A673 (cell line): ENCODE data around the gene SLC22A6. TPM values are rescaled to one million over a fixed set of nuclear protein-coding genes. Genes with fewer than 3 reads are reported as not detected.

Experiments used
- BruUV-seq: library from RNA; stranded (reverse); fragments of 400-500 nt; replicated peaks from 2 replicates; lab custom pipeline; 2021; lab: Mats Ljungman, UMichigan
- CTCF ChIA-PET: fragments of 300-600 bp; sonication (Branson Sonifier 250); formaldehyde crosslinking; loops from one replicate; lab custom pipeline; 2022; ENCODE audit warnings: antibody characterized with exemption; lab: Charles Lee
- POLR2A ChIA-PET: fragments of 300-600 bp; sonication (Branson Sonifier 250); formaldehyde crosslinking; loops from one replicate; lab custom pipeline; 2022; ENCODE audit warnings: antibody characterized with exemption; ENCODE audit not compliant: low non-redundant PET; lab: Charles Lee
- DNase-seq: peaks from one replicate; pipeline ENCODE4 v3.0.0-alpha.2; 2015; ENCODE audit warnings: low spot score
- H3K27ac ChIP-seq: fragments of 200-600 bp; sonication (generic); 2 replicates; pipeline ENCODE4 v1.5.1; 2016; ENCODE audit warnings: mixed run types, low read depth, mild to moderate bottlenecking, mixed read lengths, antibody characterized with exemption, low read length; ENCODE audit not compliant: poor library complexity, severe bottlenecking
- H3K27me3 ChIP-seq: fragments of 200-600 bp; sonication (generic); replicated peaks from 2 replicates; pipeline ENCODE4 v1.6.1; 2017; ENCODE audit warnings: mixed run types, low read depth, mild to moderate bottlenecking, mixed read lengths, antibody characterized with exemption, low read length; ENCODE audit not compliant: insufficient read depth, poor library complexity
- H3K36me3 ChIP-seq: fragments of 200-600 bp; sonication (generic); 2 replicates; pipeline ENCODE4 v1.6.1; 2016; ENCODE audit warnings: mixed run types, mild to moderate bottlenecking, mixed read lengths, antibody characterized with exemption, low read length; ENCODE audit not compliant: insufficient read depth, poor library complexity, severe bottlenecking
- H3K4me1 ChIP-seq: fragments of 200-600 bp; sonication (generic); 2 replicates; pipeline ENCODE4 v1.6.1; 2017; ENCODE audit warnings: mixed run types, mild to moderate bottlenecking, mixed read lengths, antibody characterized with exemption, low read length; ENCODE audit not compliant: insufficient read depth, poor library complexity, severe bottlenecking
- H3K4me3 ChIP-seq: fragments of 200-600 bp; sonication (generic); 2 replicates; pipeline ENCODE4 v1.5.1; 2016; ENCODE audit warnings: low read depth, mixed run types, mild to moderate bottlenecking, mixed read lengths, low read length; ENCODE audit not compliant: poor library complexity, severe bottlenecking
- H3K9me3 ChIP-seq: fragments of 200-600 bp; sonication (generic); 2 replicates; pipeline ENCODE4 v1.6.1; 2016; ENCODE audit warnings: mixed run types, low read depth, mild to moderate bottlenecking, mixed read lengths, antibody characterized with exemption, low read length; ENCODE audit not compliant: poor library complexity, severe bottlenecking
- CTCF ChIP-seq: fragments of 300-800, 200-600 bp; sonication (generic); conservative IDR thresholded peaks from 2 replicates; pipeline ENCODE4 v1.5.1; 2017; ENCODE audit warnings: low read depth, mild to moderate bottlenecking, antibody characterized with exemption, low read length, moderate library complexity, mixed read lengths
- EZH2 ChIP-seq: fragments of 200-600 bp; sonication (generic); IDR thresholded peaks from 2 replicates; pipeline ENCODE4 v1.6.1; 2017; ENCODE audit warnings: borderline replicate concordance, low read depth, mild to moderate bottlenecking, mixed read lengths, antibody characterized with exemption, low read length; ENCODE audit not compliant: poor library complexity, severe bottlenecking
- intact Hi-C: fragments of 100-400 bp; cut with micrococcal nuclease; formaldehyde crosslinking; loops from one replicate; pipeline ENCODE4 v1.10.0; 2022; ENCODE audit not compliant: unreplicated experiment
- total RNA-seq: library from RNA; stranded (reverse); gene quantifications from 2 replicates; pipeline ENCODE4 v1.2.3, GENCODE V29; 2021

Gene SLC22A6
- total RNA-seq, 1 experiment from 2014 or later: not detected

- intact Hi-C loops: no loop called here
- Histone ChIP-seq H3K27ac (no peak overlapping the region), H3K36me3 (no peaks in the 10 kb centered on the region), H3K4me3 (no peak overlapping the region), H3K4me1 (peaks cover 13% of the 10 kb centered on the region), H3K27me3 (no peaks in the 10 kb centered on the region), H3K9me3 (no peaks in the 10 kb centered on the region)
- ChIA-PET POLR2A (no interaction called here), CTCF (interaction anchor here (5.6 kb wide), 1 partner anchor 113 kb away, joined by 101 read pairs; no protein-coding TSS in a partner anchor)
- no peak for DNase-seq
- TF ChIP-seq EZH2 (no peak), CTCF (no peak)
- BruUV-seq: no TSS peak
Observed at GRCh38 chr11:63019506-63019905, 34.7 kb upstream of the SLC22A6 start.

GRCh38 chr11:63017306-63017974, 32.7 kb upstream of the SLC22A6 start:
- Histone ChIP-seq H3K27me3 (no peaks in the 10 kb centered on the region), H3K36me3 (no peaks in the 10 kb centered on the region), H3K9me3 (no peaks in the 10 kb centered on the region), H3K4me1 (peaks cover 9% of the 10 kb centered on the region), H3K27ac (no peak overlapping the region), H3K4me3 (no peak overlapping the region)
- DNase-seq: no peak
- intact Hi-C loops: no loop called here
- TF ChIP-seq EZH2 (no peak), CTCF (no peak)
- BruUV-seq: no TSS peak
- ChIA-PET CTCF (interaction anchor here (0.7 kb wide), 2 partner anchors 113 to 501 kb away, joined by 4 to 6 read pairs; no protein-coding TSS in a partner anchor), POLR2A (no interaction called here)

GRCh38 chr11:63015521-63016215, 30.9 kb upstream of the SLC22A6 start, which contains the start of gene SLC22A8:
Gene SLC22A8, minus strand, starts transcription at chr11:63015841. Its CDS starts 883 bp downstream, at chr11:63014958.
- ChIA-PET POLR2A (no interaction called here), CTCF (no interaction called here)
- DNase-seq: no peak
- Histone ChIP-seq H3K27me3 (no peaks in the 10 kb centered on the region), H3K27ac (no peak within 1 kb of the TSS), H3K9me3 (no peaks in the 10 kb centered on the region), H3K36me3 (no peaks in the 10 kb centered on the region), H3K4me1 (peaks cover 9% of the 10 kb centered on the region), H3K4me3 (no peak within 1 kb of the TSS)
- TF ChIP-seq EZH2 (no peak), CTCF (no peak)
- BruUV-seq: no TSS peak
- intact Hi-C loops: no loop called here
